Measurements from ENCODE around the gene SPTLC3.

Gene SPTLC3

DNA sequence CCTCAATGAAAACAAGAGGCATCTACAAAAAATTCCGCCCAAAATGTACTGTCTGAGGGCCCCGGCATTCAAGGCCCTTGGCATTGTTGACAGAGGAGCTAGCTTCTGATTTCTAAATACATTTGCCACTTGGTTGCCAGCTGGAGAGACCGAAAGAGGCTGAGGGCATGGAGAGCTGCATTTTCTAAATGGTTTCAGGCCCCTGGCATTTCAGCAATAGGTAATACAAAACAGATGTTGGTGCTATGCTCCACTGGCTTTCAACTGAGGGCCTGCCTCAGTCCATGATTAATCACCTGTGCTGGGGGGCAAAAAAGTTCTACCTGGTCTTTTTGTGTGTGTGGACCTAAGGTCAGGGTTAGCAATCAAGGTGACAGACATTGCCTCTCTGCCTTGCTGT, 132.8 kb downstream of the SPTLC3 start:
- no peak for TF ChIP-seq POLR2AphosphoS5 (IDR thresholded peaks at IDR 0.05; ENCODE audit: low read depth, low read length)
- no peak for TF ChIP-seq FOXP2 (optimal IDR thresholded peaks at IDR 0.05; ENCODE audit: borderline replicate concordance, extremely low read depth, extremely low read length, insufficient read depth)
- TF ChIP-seq, protein P1, sequence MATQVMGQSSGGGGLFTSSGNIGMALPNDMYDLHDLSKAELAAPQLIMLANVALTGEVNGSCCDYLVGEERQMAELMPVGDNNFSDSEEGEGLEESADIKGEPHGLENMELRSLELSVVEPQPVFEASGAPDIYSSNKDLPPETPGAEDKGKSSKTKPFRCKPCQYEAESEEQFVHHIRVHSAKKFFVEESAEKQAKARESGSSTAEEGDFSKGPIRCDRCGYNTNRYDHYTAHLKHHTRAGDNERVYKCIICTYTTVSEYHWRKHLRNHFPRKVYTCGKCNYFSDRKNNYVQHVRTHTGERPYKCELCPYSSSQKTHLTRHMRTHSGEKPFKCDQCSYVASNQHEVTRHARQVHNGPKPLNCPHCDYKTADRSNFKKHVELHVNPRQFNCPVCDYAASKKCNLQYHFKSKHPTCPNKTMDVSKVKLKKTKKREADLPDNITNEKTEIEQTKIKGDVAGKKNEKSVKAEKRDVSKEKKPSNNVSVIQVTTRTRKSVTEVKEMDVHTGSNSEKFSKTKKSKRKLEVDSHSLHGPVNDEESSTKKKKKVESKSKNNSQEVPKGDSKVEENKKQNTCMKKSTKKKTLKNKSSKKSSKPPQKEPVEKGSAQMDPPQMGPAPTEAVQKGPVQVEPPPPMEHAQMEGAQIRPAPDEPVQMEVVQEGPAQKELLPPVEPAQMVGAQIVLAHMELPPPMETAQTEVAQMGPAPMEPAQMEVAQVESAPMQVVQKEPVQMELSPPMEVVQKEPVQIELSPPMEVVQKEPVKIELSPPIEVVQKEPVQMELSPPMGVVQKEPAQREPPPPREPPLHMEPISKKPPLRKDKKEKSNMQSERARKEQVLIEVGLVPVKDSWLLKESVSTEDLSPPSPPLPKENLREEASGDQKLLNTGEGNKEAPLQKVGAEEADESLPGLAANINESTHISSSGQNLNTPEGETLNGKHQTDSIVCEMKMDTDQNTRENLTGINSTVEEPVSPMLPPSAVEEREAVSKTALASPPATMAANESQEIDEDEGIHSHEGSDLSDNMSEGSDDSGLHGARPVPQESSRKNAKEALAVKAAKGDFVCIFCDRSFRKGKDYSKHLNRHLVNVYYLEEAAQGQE (IDR thresholded peaks at IDR 0.05; ENCODE audit: insufficient read depth in 1 of 2, low read depth in 2 of 2, low read length in 2 of 2): no peak
- no peak for TF ChIP-seq SIN3A (IDR thresholded peaks at IDR 0.05; ENCODE audit: borderline replicate concordance, insufficient read depth, low read length)
- TF ChIP-seq TAF1 (IDR thresholded peaks at IDR 0.05; ENCODE audit: borderline replicate concordance, insufficient read depth, low read length): no peak

DNA sequence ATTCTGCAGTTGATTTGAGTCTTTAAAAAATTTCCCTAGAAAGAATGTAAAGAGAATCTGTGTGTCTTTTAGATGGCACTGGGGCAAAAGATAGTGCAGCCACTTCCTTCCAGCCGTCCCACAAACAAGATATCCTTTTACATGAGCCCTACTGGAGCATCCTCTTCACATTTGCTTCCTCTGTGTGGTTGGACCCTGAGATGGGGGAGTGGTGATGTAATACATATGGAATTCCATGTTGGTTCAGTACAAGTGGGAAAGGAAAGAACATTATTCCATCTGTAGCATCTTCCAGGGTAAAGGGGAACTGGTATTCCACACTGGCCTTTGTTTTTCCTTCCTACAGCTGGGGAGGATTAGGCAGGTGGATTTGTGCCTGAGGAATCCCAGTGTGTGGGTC, 133.4 kb downstream of the SPTLC3 start:
- TF ChIP-seq SIN3A (IDR thresholded peaks at IDR 0.05; ENCODE audit: borderline replicate concordance, insufficient read depth, low read length) (no peak), FOXP2 (optimal IDR thresholded peaks at IDR 0.05; ENCODE audit: borderline replicate concordance, extremely low read depth, extremely low read length, insufficient read depth) (no peak), POLR2AphosphoS5 (IDR thresholded peaks at IDR 0.05; ENCODE audit: low read depth, low read length) (no peak), TAF1 (IDR thresholded peaks at IDR 0.05; ENCODE audit: borderline replicate concordance, insufficient read depth, low read length) (no peak)
- TF ChIP-seq, protein P1 (IDR thresholded peaks at IDR 0.05; ENCODE audit: insufficient read depth in 1 of 2, low read depth in 2 of 2, low read length in 2 of 2): no peak

DNA sequence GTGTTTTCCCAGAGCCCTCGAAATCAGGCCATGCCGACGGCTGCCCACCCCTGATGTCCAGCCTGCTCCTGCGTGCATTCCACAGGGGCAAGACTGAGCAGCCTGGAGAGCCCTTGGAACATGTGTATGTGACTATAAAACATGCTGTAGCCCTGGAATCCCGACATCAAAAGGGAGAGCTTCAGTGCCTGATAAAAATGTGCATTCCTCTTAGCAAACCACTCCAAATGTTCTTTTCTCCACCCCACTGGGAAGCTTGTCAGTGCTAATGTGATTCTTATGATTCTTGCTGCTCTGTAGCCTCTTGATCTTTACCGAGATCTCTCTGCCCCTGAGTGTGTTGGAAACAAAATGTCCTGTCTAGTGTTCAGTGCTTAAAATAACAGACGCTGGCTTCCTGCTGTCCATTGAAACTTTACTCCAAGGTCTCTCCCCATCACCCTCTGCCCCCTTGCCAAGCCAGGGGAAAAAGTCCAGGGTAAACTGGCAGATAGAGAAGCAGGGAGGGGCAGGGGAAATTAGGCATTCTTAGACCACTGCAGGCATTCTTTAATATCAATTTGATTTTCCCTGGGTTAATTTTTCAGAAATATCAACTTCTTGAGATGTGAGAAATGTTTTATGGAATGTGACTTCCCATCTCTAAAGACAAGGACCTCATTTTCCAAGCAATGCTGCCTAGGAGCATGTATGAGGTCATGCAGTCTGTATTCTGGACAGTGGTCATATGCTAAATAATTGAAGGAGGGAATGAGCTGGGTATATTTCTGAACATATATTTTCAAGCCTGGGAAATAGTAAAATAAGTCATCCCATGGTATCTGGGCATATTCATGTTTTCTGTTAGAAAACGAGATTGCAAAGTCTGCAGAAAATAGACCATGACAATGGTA, 138.5 kb downstream of the SPTLC3 start:
- TF ChIP-seq POLR2AphosphoS5 (IDR thresholded peaks at IDR 0.05; ENCODE audit: low read depth, low read length): no peak
- no peak for TF ChIP-seq SIN3A (IDR thresholded peaks at IDR 0.05; ENCODE audit: borderline replicate concordance, insufficient read depth, low read length)
- TF ChIP-seq FOXP2 (optimal IDR thresholded peaks at IDR 0.05; ENCODE audit: borderline replicate concordance, extremely low read depth, extremely low read length, insufficient read depth): no peak
- no peak for TF ChIP-seq TAF1 (IDR thresholded peaks at IDR 0.05; ENCODE audit: borderline replicate concordance, insufficient read depth, low read length)
- TF ChIP-seq, protein P1 (IDR thresholded peaks at IDR 0.05; ENCODE audit: insufficient read depth in 1 of 2, low read depth in 2 of 2, low read length in 2 of 2): no peak

- TF ChIP-seq POLR2AphosphoS5 (IDR thresholded peaks at IDR 0.05; ENCODE audit: low read depth, low read length) (no peak), TAF1 (IDR thresholded peaks at IDR 0.05; ENCODE audit: borderline replicate concordance, insufficient read depth, low read length) (no peak), SIN3A (IDR thresholded peaks at IDR 0.05; ENCODE audit: borderline replicate concordance, insufficient read depth, low read length) (no peak), FOXP2 (optimal IDR thresholded peaks at IDR 0.05; ENCODE audit: borderline replicate concordance, extremely low read depth, extremely low read length, insufficient read depth) (no peak)
- TF ChIP-seq, protein P1 (IDR thresholded peaks at IDR 0.05; ENCODE audit: insufficient read depth in 1 of 2, low read depth in 2 of 2, low read length in 2 of 2): no peak
These were observed 139.2 kb downstream of the SPTLC3 start for GRCh38 chr20:13147971-13148370.

Measured in PFSK-1 (cell line).